K562 (cell line): ENCODE results near the gene MMGT1. TPM values are rescaled to one million over a fixed set of nuclear protein-coding genes. Genes with fewer than 3 reads are reported as not detected.

ENCODE experiments used
- ATAC-seq: fragments of 200-7000 bp; cut with Tn5 transposase; 3 replicates; pipeline ENCODE4 v1.9.1; 2020; ENCODE audit warnings: moderate library complexity
- BruUV-seq: library from RNA; stranded (reverse); fragments of 400-500 nt; replicated peaks from 2 replicates; lab custom pipeline; 2021; lab: Mats Ljungman, UMichigan
- CTCF ChIA-PET: fragments of 300-600 bp; formaldehyde crosslinking; extraction: SDS; loops from one replicate; lab custom pipeline; 2021; ENCODE audit warnings: low intra/inter-chr PET ratio; lab: Yijun Ruan, JAX
- POLR2A ChIA-PET: fragments of 300-600, 350-650 bp; sonication (Branson Sonifier 250); formaldehyde crosslinking; extraction: SDS; loops from one replicate; lab custom pipeline; 2021; ENCODE audit warnings: antibody characterized with exemption, inconsistent platforms; lab: Yijun Ruan, JAX
- DNase-seq, 4 experiments: peaks; one replicate each; pipeline versions ENCODE4 v3.0.0 to v3.0.0-alpha.2; 2011 to 2018; ENCODE audit warnings: low spot score in 3 of 4, mixed read lengths in 3 of 4; ENCODE audit errors: extremely low read depth in 1 of 4
- FAIRE-seq: peaks from 2 replicates; lab custom pipeline; 2011; peaks lifted over from hg19 to GRCh38; lab: Jason Lieb, UNC
- H2AFZ ChIP-seq: 2 replicates; pipeline ENCODE4 v1.6.0; 2011; ENCODE audit warnings: low read depth, low read length, control low read depth, inconsistent platforms
- H3K27ac ChIP-seq: fragments of 200-600 bp; 3 replicates; pipeline ENCODE4 v1.8.0; 2011; ENCODE audit warnings: low read depth, mild to moderate bottlenecking, control low read depth, inconsistent platforms, low read length, moderate library complexity, mixed read lengths; ENCODE audit errors: extremely low read depth
- H3K27me3 ChIP-seq, 2 experiments: fragments of 300-600 bp in 1 of 2; 2 replicates in 1 of 2; 3 replicates in 1 of 2; pipeline versions ENCODE4 v1.6.0 to v1.8.0; 2011; ENCODE audit warnings: inconsistent platforms in 2 of 2, low read length in 2 of 2, mild to moderate bottlenecking in 1 of 2, mixed read lengths in 1 of 2, moderate library complexity in 1 of 2; ENCODE audit not compliant: control insufficient read depth in 2 of 2, insufficient read depth in 2 of 2
- H3K36me3 ChIP-seq: fragments of 300-600 bp; 3 replicates; pipeline ENCODE4 v1.8.0; 2011; ENCODE audit warnings: mild to moderate bottlenecking, low read length, inconsistent platforms; ENCODE audit not compliant: control insufficient read depth, insufficient read depth
- H3K4me1 ChIP-seq, 2 experiments: fragments of 200-600 bp in 1 of 2; replicated peaks in 1 of 2; 2 replicates in 1 of 2; 3 replicates in 1 of 2; pipeline versions ENCODE4 v1.5.1 to v1.8.0; 2011; ENCODE audit warnings: inconsistent platforms in 2 of 2, low read length in 2 of 2, mild to moderate bottlenecking in 1 of 2, mixed read lengths in 1 of 2, moderate library complexity in 1 of 2; ENCODE audit not compliant: control insufficient read depth in 2 of 2, insufficient read depth in 2 of 2
- H3K4me2 ChIP-seq: 2 replicates; pipeline ENCODE4 v1.6.1; 2011; ENCODE audit warnings: low read length, control low read depth, inconsistent platforms, mixed read lengths; ENCODE audit not compliant: insufficient read depth
- H3K4me3 ChIP-seq: fragments of 200-600 bp; sonication (generic), shearing (Covaris generic); 2 replicates; pipeline ENCODE4 v1.5.1; 2016; ENCODE audit warnings: control low read depth, inconsistent platforms
- H3K79me2 ChIP-seq: fragments of 200-600 bp; 3 replicates; pipeline ENCODE4 v1.8.0; 2011; ENCODE audit warnings: low read length, inconsistent platforms; ENCODE audit not compliant: control insufficient read depth, insufficient read depth
- H3K9ac ChIP-seq, 2 experiments: 2 replicates each; pipeline versions ENCODE4 v1.6.0 to v1.6.1; 2011; ENCODE audit warnings: low read depth in 2 of 2, low read length in 2 of 2, control low read depth in 1 of 2, inconsistent platforms in 1 of 2, mild to moderate bottlenecking in 1 of 2, mixed read lengths in 1 of 2; ENCODE audit not compliant: insufficient read depth in 1 of 2
- H3K9me1 ChIP-seq: one replicate; pipeline ENCODE4 v1.6.0; 2011; ENCODE audit warnings: inconsistent platforms, mild to moderate bottlenecking, low read length, moderate library complexity; ENCODE audit not compliant: control insufficient read depth, insufficient read depth
- H3K9me3 ChIP-seq: replicated peaks from 2 replicates; pipeline ENCODE4 v1.5.1; 2011; ENCODE audit warnings: low read depth, low read length, inconsistent platforms; ENCODE audit not compliant: control insufficient read depth, insufficient read depth
- H4K20me1 ChIP-seq: replicated peaks from 2 replicates; pipeline ENCODE4 v1.6.1; 2011; ENCODE audit warnings: low read length, inconsistent platforms, mixed read lengths; ENCODE audit not compliant: control insufficient read depth, insufficient read depth
- ARNT ChIP-seq, 2 experiments: fragments of 450-650 bp; IDR thresholded peaks; 2 replicates each; pipeline ENCODE4 v1.6.1; 2016; ENCODE audit warnings: mild to moderate bottlenecking in 1 of 2
- BRD9 ChIP-seq: fragments of 450-650 bp; IDR thresholded peaks from 2 replicates; pipeline ENCODE4 v1.6.1; 2018; ENCODE audit warnings: low read depth; ENCODE audit not compliant: partially characterized antibody
- HCFC1 ChIP-seq: IDR thresholded peaks from 2 replicates; pipeline ENCODE4 v1.6.1; 2012; ENCODE audit warnings: low read depth, low read length, improper control_type of control experiment
- MECOM ChIP-seq: fragments of 250-450 bp; sonication (Bioruptor Pico); IDR thresholded peaks from 2 replicates; pipeline ENCODE4 v1.8.0; 2022; ENCODE audit warnings: inconsistent platforms
- MTF1 ChIP-seq: fragments of 250-450 bp; sonication (Bioruptor Pico); IDR thresholded peaks from 2 replicates; pipeline ENCODE4 v1.9.0; 2021; ENCODE audit warnings: moderate library complexity, mild to moderate bottlenecking, inconsistent platforms, borderline replicate concordance
- SMAD2 ChIP-seq: fragments of 150-350 bp; IDR thresholded peaks from 2 replicates; pipeline ENCODE4 v1.6.1; 2014; ENCODE audit warnings: low read depth, mild to moderate bottlenecking, low read length
- TARDBP ChIP-seq: fragments of 450-650 bp; IDR thresholded peaks from 2 replicates; pipeline ENCODE4 v1.6.1; 2016
- ZFPM2 ChIP-seq: fragments of 250-450 bp; sonication (Bioruptor Pico); IDR thresholded peaks from 2 replicates; pipeline ENCODE4 v1.5.1; 2022; ENCODE audit warnings: mild to moderate bottlenecking
- ZZZ3 ChIP-seq: fragments of 450-650 bp; IDR thresholded peaks from 2 replicates; pipeline ENCODE4 v1.6.1; 2016; ENCODE audit warnings: antibody characterized with exemption, mild to moderate bottlenecking, moderate library complexity
- WGBS: fragments of 100-300 bp; shearing (Covaris generic); methylation state at CpG from one replicate; pipeline ENCODE4 v1.1.6; 2016; ENCODE audit warnings: low coverage, mixed read lengths; ENCODE audit not compliant: insufficient coverage; ENCODE audit errors: missing lambda C conversion rate; 5-methylcytosine and 5-hydroxymethylcytosine counted together
- in situ Hi-C: fragments of 300-500 bp; cut with MboI; formaldehyde crosslinking; loops from 4 replicates; pipeline ENCODE4 v1.15.0; 2018; ENCODE audit warnings: inconsistent platforms, mixed read lengths
- intact Hi-C: fragments of 100-400 bp; cut with micrococcal nuclease; formaldehyde crosslinking; loops from 2 replicates; pipeline ENCODE4 v1.14.2; 2022
- polyA plus RNA-seq, 8 experiments: library from polyadenylated mRNA; depleted of rRNA in 4 of 8; stranded (reverse) in 5 of 8; unstranded in 3 of 8; fragments of >200 nt; fragmentation: Nextera tagmentation in 2 of 8; fragmentation: Illumina TruSeq in 1 of 8; extraction: Ambion mirVana in 2 of 8; extraction: Trizol in 1 of 8; gene quantifications; 2 replicates each; pipeline versions ENCODE4 v1.2.1 to v1.2.3, GENCODE V29; 2011 to 2014; ENCODE audit warnings: inconsistent platforms in 1 of 8, missing spikeins in 1 of 8
- total RNA-seq, 7 experiments: library from RNA; depleted of rRNA in 6 of 7; stranded (reverse); fragments of >200 nt in 6 of 7; fragmentation: Illumina TruSeq in 2 of 7; extraction: Trizol in 2 of 7; gene quantifications; 2 replicates each; pipeline versions ENCODE4 v1.2.1 to v1.2.3, GENCODE V29; 2011 to 2021; ENCODE audit warnings: low replicate concordance in 1 of 7
- TF ChIP-seq, protein P1 (sequence below): fragments of 450-650 bp; formaldehyde crosslinking; IDR thresholded peaks from 2 replicates; pipeline ENCODE4 v1.4.0; 2020; ENCODE audit warnings: mild to moderate bottlenecking
- TF ChIP-seq, protein P2 (sequence below): fragments of 450-650 bp; IDR thresholded peaks from one replicate; pipeline ENCODE4 v1.6.1; 2018; ENCODE audit warnings: mild to moderate bottlenecking, moderate library complexity; ENCODE audit not compliant: partially characterized antibody
- TF ChIP-seq, protein P3 (sequence below): fragments of 250-450 bp; sonication (Bioruptor Pico); IDR thresholded peaks from 2 replicates; pipeline ENCODE4 v1.5.0; 2020; ENCODE audit warnings: mild to moderate bottlenecking, borderline replicate concordance
- TF ChIP-seq, protein P4 (sequence below): sonication (generic); formaldehyde crosslinking; IDR thresholded peaks from 2 replicates; pipeline ENCODE4 v1.9.0; 2022; ENCODE audit warnings: mild to moderate bottlenecking, missing genetic modification reagents
- TF ChIP-seq, protein P5 (sequence below): fragments of 450-650 bp; IDR thresholded peaks from 2 replicates; pipeline ENCODE4 v1.6.1; 2017; ENCODE audit warnings: mild to moderate bottlenecking, moderate library complexity

The MMGT1 gene
- total and polyA plus RNA-seq, 9 of the 15 experiments (the other 6 are each of a cell fraction or from before 2014, with no cell fraction given): 11.3 to 25.4 (median 22.5) TPM

DNA sequence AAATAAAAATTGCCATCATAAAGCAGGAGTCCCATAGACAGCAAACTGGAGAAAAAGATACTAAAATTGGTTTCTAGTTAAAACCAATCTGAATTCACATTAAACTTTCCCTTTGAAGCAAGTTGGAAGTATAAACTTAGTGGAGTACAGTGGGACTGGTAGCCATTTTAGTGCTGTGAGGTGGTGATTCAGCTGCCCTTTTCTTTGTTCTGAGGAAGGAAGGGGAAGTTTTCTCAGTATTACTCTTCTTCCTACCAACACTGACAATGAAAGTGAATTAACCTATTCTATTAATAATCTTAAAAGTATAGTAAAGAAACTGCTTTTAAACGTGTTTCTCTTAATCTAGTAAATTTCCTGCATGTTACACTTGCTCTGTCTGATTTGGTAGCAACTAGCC is 48.1 kb upstream of the MMGT1 start:
- no peak for DNase-seq
- FAIRE-seq: no peak
- H3K27me3 ChIP-seq: no peaks in the 10 kb centered on the region
- no peak overlapping the region for H3K4me3 ChIP-seq
- ChIA-PET CTCF (interaction anchor here (0.5 kb wide), 1 partner anchor 130 kb away, joined by 3 read pairs; no protein-coding TSS in a partner anchor), POLR2A (no interaction called here)
- 25% methylated on average over 1 of the region's 1 CpG for WGBS
- BruUV-seq: no TSS peak
- no peak overlapping the region for H3K9ac ChIP-seq
- H3K36me3 ChIP-seq: peaks cover 17% of the 10 kb centered on the region; the same call in 1 of the 3 replicates
- no peaks in the 10 kb centered on the region for H4K20me1 ChIP-seq
- ATAC-seq: no peak
- no peak overlapping the region for H2AFZ ChIP-seq
- H3K4me1 ChIP-seq: no peaks in the 10 kb centered on the region
- intact Hi-C loops: no loop called here
- H3K9me1 ChIP-seq: no peaks in the 10 kb centered on the region
- in situ Hi-C loops: no loop called here
- no peaks in the 10 kb centered on the region for H3K79me2 ChIP-seq
- H3K4me2 ChIP-seq: no peak overlapping the region
- no peak overlapping the region for H3K27ac ChIP-seq
- no peaks in the 10 kb centered on the region for H3K9me3 ChIP-seq
- TF ChIP-seq, protein P1, sequence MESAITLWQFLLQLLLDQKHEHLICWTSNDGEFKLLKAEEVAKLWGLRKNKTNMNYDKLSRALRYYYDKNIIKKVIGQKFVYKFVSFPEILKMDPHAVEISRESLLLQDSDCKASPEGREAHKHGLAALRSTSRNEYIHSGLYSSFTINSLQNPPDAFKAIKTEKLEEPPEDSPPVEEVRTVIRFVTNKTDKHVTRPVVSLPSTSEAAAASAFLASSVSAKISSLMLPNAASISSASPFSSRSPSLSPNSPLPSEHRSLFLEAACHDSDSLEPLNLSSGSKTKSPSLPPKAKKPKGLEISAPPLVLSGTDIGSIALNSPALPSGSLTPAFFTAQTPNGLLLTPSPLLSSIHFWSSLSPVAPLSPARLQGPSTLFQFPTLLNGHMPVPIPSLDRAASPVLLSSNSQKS: no peak
- TF ChIP-seq HCFC1: no peak
- no peak for TF ChIP-seq TARDBP
- TF ChIP-seq, protein P2, sequence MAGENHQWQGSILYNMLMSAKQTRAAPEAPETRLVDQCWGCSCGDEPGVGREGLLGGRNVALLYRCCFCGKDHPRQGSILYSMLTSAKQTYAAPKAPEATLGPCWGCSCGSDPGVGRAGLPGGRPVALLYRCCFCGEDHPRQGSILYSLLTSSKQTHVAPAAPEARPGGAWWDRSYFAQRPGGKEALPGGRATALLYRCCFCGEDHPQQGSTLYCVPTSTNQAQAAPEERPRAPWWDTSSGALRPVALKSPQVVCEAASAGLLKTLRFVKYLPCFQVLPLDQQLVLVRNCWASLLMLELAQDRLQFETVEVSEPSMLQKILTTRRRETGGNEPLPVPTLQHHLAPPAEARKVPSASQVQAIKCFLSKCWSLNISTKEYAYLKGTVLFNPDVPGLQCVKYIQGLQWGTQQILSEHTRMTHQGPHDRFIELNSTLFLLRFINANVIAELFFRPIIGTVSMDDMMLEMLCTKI: no peak
- TF ChIP-seq MECOM (CRISPR knock-in tag): no peak
- no peak for TF ChIP-seq ARNT (IDR thresholded peaks at IDR 0.05)
- no peak for TF ChIP-seq SMAD2
- no peak for TF ChIP-seq MTF1
- TF ChIP-seq, protein P3, sequence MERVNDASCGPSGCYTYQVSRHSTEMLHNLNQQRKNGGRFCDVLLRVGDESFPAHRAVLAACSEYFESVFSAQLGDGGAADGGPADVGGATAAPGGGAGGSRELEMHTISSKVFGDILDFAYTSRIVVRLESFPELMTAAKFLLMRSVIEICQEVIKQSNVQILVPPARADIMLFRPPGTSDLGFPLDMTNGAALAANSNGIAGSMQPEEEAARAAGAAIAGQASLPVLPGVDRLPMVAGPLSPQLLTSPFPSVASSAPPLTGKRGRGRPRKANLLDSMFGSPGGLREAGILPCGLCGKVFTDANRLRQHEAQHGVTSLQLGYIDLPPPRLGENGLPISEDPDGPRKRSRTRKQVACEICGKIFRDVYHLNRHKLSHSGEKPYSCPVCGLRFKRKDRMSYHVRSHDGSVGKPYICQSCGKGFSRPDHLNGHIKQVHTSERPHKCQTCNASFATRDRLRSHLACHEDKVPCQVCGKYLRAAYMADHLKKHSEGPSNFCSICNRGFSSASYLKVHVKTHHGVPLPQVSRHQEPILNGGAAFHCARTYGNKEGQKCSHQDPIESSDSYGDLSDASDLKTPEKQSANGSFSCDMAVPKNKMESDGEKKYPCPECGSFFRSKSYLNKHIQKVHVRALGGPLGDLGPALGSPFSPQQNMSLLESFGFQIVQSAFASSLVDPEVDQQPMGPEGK (CRISPR knock-in tag): no peak
- TF ChIP-seq, protein P4, sequence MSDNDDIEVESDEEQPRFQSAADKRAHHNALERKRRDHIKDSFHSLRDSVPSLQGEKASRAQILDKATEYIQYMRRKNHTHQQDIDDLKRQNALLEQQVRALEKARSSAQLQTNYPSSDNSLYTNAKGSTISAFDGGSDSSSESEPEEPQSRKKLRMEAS (CRISPR knock-in tag): no peak
- no peak for TF ChIP-seq ZZZ3
- TF ChIP-seq, protein P5, sequence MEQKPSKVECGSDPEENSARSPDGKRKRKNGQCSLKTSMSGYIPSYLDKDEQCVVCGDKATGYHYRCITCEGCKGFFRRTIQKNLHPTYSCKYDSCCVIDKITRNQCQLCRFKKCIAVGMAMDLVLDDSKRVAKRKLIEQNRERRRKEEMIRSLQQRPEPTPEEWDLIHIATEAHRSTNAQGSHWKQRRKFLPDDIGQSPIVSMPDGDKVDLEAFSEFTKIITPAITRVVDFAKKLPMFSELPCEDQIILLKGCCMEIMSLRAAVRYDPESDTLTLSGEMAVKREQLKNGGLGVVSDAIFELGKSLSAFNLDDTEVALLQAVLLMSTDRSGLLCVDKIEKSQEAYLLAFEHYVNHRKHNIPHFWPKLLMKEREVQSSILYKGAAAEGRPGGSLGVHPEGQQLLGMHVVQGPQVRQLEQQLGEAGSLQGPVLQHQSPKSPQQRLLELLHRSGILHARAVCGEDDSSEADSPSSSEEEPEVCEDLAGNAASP: no peak
- no peak for TF ChIP-seq ZFPM2 (CRISPR knock-in tag)
- TF ChIP-seq BRD9: no peak
